Subcutaneous adipose tissue (tissue), 4 donors: Measurements from ENCODE around the gene EHD4. TPM values are rescaled to one million over a fixed set of nuclear protein-coding genes. Genes with fewer than 3 reads are reported as not detected.

ENCODE experiments used
- total RNA-seq, 4 donors: library from RNA; depleted of rRNA; stranded (reverse); fragments of >200 nt; gene quantifications; one replicate each; pipeline ENCODE4 v1.1.0, GENCODE V29; 2016
- TF ChIP-seq, protein P1 (sequence below): fragments of 450-650 bp; IDR thresholded peaks from one replicate; pipeline ENCODE4 v1.5.1; 2016; ENCODE audit warnings: low read depth, mild to moderate bottlenecking, control low read depth, antibody characterized with exemption, moderate library complexity

EHD4 gene
- total RNA-seq, 4 donors from 2014 or later, result 24.8 to 43.2 (median 33.0) TPM

DNA sequence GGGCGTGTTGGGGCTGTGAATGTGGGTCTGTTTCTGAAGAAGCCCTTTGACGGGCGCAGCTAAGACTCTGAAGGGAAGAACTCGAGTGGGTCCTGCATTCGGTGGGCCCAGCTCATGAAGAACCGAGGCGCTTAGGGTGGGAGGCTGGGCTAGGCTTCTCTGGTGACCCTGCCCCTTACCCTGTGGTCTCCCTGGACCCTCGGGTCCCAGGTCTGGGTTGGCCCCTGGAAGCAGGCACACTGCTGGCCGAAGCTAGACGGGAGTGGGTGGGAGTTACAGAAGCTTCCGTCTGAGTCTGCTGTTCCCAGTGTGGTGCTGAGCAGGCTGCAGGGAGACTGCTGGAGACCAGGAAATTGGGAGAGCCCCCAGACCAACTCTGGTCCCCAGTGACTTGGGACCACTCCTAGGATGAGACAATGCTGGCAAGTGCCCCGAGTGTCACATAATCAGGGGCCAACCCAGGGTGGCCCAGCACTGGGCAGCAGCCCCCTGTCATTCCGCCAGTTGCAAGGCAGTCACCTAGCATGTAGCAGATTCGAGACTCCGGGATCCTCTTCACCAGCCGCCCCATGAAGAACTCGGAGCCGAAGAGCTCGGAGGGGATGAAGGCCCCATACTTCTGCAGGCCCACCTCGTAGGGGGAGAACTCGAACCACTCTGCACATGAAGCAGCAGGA, 16.7 kb upstream of the EHD4 start:
- TF ChIP-seq, protein P1, sequence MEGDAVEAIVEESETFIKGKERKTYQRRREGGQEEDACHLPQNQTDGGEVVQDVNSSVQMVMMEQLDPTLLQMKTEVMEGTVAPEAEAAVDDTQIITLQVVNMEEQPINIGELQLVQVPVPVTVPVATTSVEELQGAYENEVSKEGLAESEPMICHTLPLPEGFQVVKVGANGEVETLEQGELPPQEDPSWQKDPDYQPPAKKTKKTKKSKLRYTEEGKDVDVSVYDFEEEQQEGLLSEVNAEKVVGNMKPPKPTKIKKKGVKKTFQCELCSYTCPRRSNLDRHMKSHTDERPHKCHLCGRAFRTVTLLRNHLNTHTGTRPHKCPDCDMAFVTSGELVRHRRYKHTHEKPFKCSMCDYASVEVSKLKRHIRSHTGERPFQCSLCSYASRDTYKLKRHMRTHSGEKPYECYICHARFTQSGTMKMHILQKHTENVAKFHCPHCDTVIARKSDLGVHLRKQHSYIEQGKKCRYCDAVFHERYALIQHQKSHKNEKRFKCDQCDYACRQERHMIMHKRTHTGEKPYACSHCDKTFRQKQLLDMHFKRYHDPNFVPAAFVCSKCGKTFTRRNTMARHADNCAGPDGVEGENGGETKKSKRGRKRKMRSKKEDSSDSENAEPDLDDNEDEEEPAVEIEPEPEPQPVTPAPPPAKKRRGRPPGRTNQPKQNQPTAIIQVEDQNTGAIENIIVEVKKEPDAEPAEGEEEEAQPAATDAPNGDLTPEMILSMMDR, result no peak

DNA sequence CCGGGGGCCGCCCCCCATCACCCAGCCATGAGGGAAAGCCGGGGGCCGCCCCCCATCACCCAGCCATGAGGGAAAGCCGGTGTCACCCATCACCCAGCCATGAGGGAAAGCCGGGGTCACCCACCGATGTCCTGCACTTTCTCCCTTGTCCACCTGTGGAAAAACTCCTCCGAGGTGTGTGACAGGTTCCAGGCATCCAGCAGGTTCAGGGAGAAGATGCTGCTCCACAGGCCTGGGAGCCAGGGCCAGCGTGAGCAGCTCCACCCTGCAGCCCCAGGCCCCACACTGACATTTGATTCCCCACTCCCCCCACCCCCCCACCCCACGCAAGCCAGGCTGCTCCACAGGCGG, 15.5 kb upstream of the EHD4 start:
- TF ChIP-seq, protein P1, result no peak

DNA sequence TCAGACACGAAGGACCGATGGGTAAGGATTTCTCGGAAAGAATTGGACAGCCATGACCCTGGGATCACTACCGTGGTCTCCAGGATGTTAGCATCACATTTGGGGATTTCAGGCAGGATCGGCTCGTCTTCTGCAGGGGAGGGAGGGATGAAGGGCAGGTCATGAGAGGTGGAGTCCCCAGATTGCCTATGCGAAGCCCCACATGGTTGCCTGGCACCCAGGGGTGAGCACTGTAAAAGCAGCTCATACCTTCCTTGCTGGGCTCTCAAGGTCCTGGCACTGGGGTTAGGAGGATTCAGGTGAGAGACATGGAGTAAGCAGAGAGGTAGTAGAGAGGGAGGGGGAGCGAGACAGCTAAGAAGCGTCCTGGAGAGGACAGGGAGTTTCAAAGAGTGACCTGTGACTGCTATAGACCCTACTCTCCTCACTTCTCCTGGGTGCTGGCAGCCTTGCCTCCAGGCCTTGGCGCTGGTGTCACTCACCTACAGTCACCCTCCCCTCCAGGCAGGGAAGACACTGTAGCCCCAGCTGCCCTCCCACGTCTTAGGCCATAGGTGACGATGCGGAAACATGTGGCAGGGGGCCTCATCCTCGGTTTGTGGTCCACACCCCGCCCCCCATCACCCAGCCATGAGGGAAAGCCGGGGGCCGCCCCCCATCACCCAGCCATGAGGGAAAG, 15.0 kb upstream of the EHD4 start:
- TF ChIP-seq, protein P1, result no peak

DNA sequence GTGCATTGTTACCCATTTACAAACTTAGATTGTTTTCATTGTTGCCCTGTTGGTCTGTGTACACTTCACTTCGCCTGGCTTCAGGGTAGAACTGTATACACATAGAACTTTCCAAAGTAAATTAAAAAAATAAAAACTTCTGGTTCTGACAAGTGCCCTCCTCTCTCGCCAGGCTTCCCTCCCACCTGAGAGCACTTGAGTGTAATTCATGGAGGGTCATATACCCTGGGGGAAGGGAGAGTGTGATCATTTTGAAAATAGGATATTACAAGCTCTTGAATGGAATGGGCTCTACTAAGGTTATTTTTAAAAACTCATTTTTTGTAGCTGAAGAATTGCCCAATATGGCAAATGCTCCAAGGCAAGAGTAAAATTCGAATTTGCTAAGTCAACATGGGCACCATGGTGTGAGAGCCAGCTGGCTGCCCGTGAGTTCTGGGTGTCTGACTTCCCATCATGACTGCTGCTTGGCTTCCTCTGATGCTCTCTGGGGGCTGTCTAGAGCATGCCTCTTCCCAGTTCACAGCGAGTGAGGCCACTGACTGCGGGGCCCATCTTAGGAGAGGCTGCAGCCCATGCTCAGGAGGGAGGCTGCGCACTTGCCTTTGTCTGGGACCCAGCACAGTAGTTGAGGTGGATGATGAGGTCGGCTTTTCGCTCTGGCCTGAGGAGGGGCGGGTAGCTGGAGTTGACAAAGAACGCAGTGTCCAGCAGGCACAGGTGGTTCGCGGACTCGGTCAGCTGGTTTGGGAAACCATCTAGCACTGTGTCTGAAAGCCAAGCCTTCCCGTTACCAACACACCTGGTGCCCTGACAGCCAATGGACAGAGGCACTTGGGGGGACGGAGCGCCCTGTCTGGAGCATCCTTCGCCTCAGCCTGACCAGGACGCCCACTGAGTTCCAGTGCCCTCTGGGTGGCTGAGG, 13.1 kb upstream of the EHD4 start:
- TF ChIP-seq, protein P1, result no peak

DNA sequence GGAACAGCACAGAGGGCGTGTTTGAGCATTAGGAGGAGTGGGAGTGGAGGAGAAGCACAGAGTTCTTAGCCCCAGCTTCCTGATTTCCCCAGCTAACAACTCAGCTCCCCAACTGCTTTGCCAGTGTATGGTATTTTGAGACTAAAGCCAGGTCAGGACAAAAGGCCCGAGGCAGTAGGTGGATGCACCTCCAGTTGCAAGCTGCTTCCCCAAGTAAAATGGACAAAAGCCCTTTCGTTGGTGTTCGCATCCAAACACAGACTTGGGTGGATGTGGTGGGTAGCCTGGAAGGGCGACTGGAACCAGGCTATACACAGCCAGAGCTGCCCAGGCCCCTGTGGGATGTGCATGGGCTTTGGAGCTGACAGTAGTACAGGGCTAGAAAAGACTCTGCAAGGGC, 12.3 kb upstream of the EHD4 start:
- TF ChIP-seq, protein P1, result no peak

DNA sequence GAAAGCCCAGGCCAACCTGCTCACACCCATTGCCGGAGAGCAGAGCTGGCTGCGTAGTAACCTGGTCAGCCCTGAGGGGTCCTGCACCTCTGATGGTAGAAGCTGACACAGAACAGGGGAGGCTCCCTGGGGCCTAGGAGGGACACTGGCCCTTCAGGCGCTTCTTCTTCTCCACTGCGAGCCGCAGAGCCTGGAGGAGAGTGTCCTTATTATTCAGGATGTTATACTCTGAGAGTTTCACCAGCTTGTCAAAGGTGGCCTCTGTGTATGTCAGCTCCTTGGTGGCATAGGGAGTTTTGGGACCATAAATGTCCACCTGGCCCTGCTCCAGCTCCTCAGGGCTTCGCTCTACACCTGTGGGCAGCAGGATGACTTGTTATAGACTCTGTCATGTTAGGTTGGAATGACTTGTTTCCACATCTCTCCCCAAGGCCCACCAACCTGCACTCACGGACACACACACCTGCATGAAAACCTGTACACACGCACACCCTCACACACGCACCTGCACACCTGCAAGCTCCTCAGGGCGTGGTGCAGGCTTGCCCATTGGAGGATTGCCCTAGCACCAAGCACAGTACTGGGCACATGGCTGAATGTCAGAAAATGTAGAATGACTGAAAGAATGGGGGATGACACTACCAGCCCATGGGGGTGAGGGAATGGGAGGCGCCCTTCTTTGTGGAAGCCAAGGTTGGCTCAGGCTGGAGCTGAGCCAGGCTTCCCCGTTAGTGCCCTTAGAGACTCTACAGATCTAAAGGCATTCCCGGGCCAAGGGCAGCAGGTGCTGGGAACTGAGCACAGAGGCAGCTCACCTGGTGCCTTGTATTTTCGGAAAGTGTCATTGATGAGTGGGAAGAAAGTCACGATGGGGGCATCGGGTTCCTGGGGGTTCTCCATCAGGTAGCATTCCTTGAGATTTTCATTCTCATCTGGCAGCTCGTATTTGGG, 11.5 kb upstream of the EHD4 start:
- TF ChIP-seq, protein P1, result no peak
